AG10803 (cell line): ENCODE measurements around the gene SHKBP1.
A peak's percentile ranks its signal among the peaks of the same experiment; 100 is the strongest.

Source experiments
- DNase-seq: peaks from one replicate; pipeline ENCODE4 v3.0.0; 2010; ENCODE audit warnings: low read depth
- H3K4me3 ChIP-seq: 2 replicates; pipeline ENCODE4 v1.5.1; 2011; ENCODE audit warnings: mild to moderate bottlenecking, low read length, control low read depth
- CTCF ChIP-seq: conservative IDR thresholded peaks from 2 replicates; pipeline ENCODE4 v1.5.1; 2011; ENCODE audit warnings: mild to moderate bottlenecking, low read length, control low read depth, inconsistent platforms

Gene SHKBP1

GRCh38 chr19:40639638-40639982 lies 62.9 kb downstream of the SHKBP1 start:
- no peak for DNase-seq
- no peak overlapping the region for H3K4me3 ChIP-seq
- no peak for TF ChIP-seq CTCF

- H3K4me3 ChIP-seq, result no peak overlapping the region
- DNase-seq, result peak; percentile 22
- no peak for TF ChIP-seq CTCF
These were observed 64.1 kb downstream of the SHKBP1 start for GRCh38 chr19:40640744-40641143.
